HG02798 (cell line): ENCODE measurements around the gene CLTA.
A peak's percentile ranks its signal among the peaks of the same experiment; 100 is the strongest.
"Not testable (repeated sequence)": the region's sequence is repeated elsewhere in the genome, so short reads cannot be mapped to it uniquely, and the experiment has no call there.

Experiments
- ATAC-seq: cut with Tn5 transposase; IDR thresholded peaks from one replicate; pipeline ENCODE4 v1.9.1; 2021; ENCODE audit warnings: mild to moderate bottlenecking; ENCODE audit not compliant: unreplicated experiment, poor library complexity

The CLTA gene

GRCh38 chr9:36221667-36222066, 30.9 kb downstream of the CLTA start:
- ATAC-seq: no peak

- no peak for ATAC-seq
These were observed 31.7 kb downstream of the CLTA start for GRCh38 chr9:36222449-36222848.

DNA sequence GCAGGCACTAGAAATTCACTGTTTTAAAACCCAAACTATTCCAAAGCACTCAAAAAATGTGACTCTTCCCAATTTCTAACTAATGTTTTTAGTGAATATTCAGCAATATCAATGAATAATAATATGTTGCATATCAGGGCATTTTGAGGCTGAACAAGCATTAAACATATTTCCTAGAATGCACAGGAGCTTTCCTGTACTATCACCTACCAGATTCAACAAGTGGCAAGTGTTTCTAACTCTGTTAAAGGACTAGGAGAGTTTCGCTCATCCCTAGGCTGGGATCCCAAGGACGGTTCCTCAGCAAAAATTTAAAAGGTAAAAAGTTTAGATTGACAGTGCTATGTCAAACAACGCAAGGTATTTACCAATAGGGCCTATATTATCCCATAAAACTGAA, 46.5 kb downstream of the CLTA start:
- ATAC-seq: no peak

DNA sequence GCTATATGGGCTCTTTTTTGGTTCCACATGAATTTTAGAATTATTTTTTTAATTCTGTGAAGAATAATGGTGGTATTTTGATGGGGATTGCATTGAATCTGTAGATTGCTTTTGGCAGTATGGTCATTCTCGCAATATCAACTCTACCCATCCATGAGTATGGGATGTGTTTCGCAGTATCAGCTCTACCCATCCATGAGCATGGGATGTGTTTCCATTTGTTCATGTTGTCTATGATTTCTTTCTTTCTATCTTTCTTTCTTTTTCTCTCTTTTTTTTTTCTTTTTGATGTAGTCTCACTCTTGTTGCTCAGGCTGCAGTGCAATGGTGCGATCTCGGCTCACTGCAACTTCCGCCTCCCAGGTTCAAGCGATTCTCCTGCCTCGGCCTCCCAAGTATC, 48.5 kb downstream of the CLTA start:
- ATAC-seq: not testable (repeated sequence)

- not testable (repeated sequence) for ATAC-seq
These were observed 49.0 kb downstream of the CLTA start for GRCh38 chr9:36239675-36240074.

- ATAC-seq: no peak
These were observed 55.2 kb downstream of the CLTA start for GRCh38 chr9:36245906-36246305.

DNA sequence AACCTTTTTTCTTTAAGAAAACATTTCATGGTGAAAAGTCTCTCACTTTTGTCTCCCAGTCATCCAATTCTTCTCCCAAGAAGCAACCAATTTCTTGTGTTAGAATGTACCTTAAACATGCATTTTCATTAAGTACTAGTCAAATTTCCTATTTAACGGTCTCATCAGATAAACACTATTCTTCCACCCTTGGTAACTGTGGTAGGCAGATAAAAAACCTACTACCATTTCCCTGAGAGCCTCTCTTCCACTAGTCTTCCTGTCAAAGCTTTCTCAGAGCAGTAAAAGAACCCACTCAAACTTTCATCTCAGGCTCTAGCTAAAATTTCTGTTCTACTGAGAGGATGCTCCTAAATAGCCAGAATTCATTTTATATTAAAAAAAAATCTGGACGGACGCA, 56.6 kb downstream of the CLTA start:
- no peak for ATAC-seq

DNA sequence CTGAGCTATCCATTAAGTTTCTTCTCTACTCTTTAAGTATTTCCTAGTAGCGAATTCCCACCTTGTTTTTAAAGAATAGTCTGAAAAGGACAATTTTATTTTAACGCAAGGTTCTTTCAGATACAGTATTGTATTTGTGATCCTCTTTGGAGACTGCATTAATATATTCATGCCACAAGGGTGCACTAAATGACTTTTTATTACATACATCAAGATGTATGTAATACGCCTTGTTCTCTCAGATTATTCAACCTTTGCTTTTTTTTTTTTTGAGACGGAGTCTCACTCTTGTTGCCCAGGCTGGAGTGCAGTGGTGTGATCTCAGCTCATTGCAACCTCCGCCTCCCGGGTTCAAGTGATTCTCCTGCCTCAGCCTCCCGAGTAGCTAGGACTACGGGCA, 57.3 kb downstream of the CLTA start:
- not testable (repeated sequence) for ATAC-seq

DNA sequence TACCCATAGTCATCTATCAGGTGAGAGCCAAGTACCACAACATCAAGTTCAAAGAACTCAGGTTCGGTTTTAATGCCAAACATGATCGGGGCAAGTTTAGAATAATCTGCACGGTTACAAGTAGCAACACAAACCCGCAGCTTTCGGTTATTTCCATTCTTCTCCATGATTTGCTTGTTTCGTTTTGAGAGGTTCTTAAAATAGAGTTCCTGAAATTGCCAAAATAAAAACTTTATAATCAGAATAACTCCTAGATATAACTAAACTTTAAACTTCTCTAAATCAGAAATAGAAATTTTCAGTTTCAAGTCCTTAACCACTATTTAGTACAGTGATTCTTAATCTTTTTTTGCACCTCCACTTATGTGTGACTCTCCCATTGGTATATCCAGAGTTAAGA, 58.5 kb downstream of the CLTA start:
- no peak for ATAC-seq

- no peak for ATAC-seq
These were observed 59.4 kb downstream of the CLTA start for GRCh38 chr9:36250079-36250478.

DNA sequence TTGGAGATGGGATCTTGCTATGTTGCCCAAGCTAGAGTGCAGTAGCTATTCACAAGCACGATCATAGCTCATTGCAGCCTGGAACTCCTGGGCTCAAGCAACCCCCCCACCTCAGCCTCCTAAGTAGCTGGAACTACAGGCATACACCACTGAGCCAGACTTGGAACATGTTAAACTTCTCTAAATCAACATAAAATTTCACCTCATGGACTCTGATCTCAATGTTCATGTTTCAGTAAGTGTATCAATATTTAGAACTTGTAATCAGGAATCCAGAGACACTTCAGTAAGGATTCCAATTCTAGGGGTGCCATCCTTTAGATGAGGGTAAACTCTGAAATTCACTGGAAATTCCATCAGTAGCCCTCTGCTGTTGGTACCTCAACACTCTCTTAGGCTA, 60.7 kb downstream of the CLTA start:
- no peak for ATAC-seq

GRCh38 chr9:36258208-36258995, 67.7 kb downstream of the CLTA start, which contains the start of gene GNE:
Gene GNE, minus strand, starts transcription at chr9:36258448. Its CDS starts 9,093 bp downstream, at chr9:36249355.
- ATAC-seq: peak; percentile 94

DNA sequence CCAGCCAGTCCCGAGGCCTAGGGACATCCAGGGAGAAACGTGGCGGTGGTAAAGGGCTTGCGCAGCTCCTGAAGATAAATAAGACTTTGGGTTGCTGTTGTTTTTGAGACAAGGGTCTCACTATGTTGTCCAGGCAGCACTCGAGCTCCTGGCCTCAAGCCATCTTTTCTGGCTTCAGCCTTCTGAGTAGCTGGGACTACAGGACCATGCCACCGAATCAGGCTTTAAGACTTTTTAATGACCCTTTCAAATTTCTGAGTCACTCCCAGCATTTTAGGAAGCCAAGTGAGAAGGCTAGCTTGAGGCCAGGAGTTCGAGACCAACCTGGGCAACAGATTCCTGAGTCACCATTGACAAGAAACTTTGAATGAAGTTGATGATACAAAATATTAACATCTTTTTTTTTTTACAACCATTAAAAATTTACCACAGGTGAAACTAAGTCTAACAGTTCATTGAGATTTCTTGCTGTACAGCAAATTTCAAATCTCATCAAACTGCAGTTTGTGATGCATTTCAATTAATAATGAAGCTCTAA, 68.3 kb downstream of the CLTA start:
- ATAC-seq: no peak
